ENCODE measurements around the gene DTX1. TPM values are rescaled to one million over a fixed set of nuclear protein-coding genes. Genes with fewer than 3 reads are reported as not detected.
A peak's percentile ranks its signal among the peaks of the same experiment; 100 is the strongest.
"Not testable (repeated sequence)": the region's sequence is repeated elsewhere in the genome, so short reads cannot be mapped to it uniquely, and the experiment has no call there.

Gene DTX1
- total RNA-seq, 1 donor from 2014 or later = 1.1 TPM

GRCh38 chr12:113114447-113115178, 58.1 kb downstream of the DTX1 start:
- DNase-seq (ENCODE audit: low spot score) = no peak

- DNase-seq (ENCODE audit: low spot score) = no peak
Measured at GRCh38 chr12:113115455-113116126, 59.1 kb downstream of the DTX1 start.

GRCh38 chr12:113116875-113117274, 60.3 kb downstream of the DTX1 start:
- no peak for DNase-seq (ENCODE audit: low spot score)

GRCh38 chr12:113117684-113118083, 61.2 kb downstream of the DTX1 start:
- not testable (repeated sequence) for DNase-seq (ENCODE audit: low spot score)

GRCh38 chr12:113118142-113118541, 61.6 kb downstream of the DTX1 start:
- DNase-seq (ENCODE audit: low spot score) = no peak

GRCh38 chr12:113119980-113120669, 63.6 kb downstream of the DTX1 start:
- DNase-seq (ENCODE audit: low spot score) = no peak

GRCh38 chr12:113120670-113121370, 64.3 kb downstream of the DTX1 start:
- DNase-seq (ENCODE audit: low spot score) = no peak

- DNase-seq (ENCODE audit: low spot score) = no peak
Measured at GRCh38 chr12:113127791-113128199, 71.3 kb downstream of the DTX1 start.

GRCh38 chr12:113128802-113129663, 72.5 kb downstream of the DTX1 start:
- no peak for DNase-seq (ENCODE audit: low spot score)

GRCh38 chr12:113129664-113130456, 73.3 kb downstream of the DTX1 start:
- DNase-seq (ENCODE audit: low spot score) = no peak

GRCh38 chr12:113130457-113131135, 74.1 kb downstream of the DTX1 start:
- DNase-seq (ENCODE audit: low spot score) = peak; percentile 63

- DNase-seq (ENCODE audit: low spot score) = no peak
Measured at GRCh38 chr12:113131556-113131955, 75.0 kb downstream of the DTX1 start.

GRCh38 chr12:113133036-113133435, 76.5 kb downstream of the DTX1 start:
- DNase-seq (ENCODE audit: low spot score) = no peak

GRCh38 chr12:113133666-113134065, 77.1 kb downstream of the DTX1 start:
- DNase-seq (ENCODE audit: low spot score) = no peak

GRCh38 chr12:113134071-113134470, 77.5 kb downstream of the DTX1 start:
- DNase-seq (ENCODE audit: low spot score) = no peak

- DNase-seq (ENCODE audit: low spot score) = no peak
Measured at GRCh38 chr12:113134521-113134951, 78.0 kb downstream of the DTX1 start.

GRCh38 chr12:113135178-113136127, 78.9 kb downstream of the DTX1 start, which contains the start of gene RASAL1:
Gene RASAL1 (minus strand): TSS chr12:113135761. CDS start chr12:113135462, 299 bp downstream.
- no peak for DNase-seq (ENCODE audit: low spot score)
